Gastroesophageal sphincter (tissue), 3 donors: ENCODE data around the gene BMPR1A.

Experiments
- POLR2A ChIP-seq, 2 donors: fragments of 450-650 bp; IDR thresholded peaks; one replicate each; pipeline ENCODE4 v1.6.1; 2017; ENCODE audit warnings: antibody characterized with exemption in 2 of 2, mild to moderate bottlenecking in 2 of 2, moderate library complexity in 1 of 2
- TF ChIP-seq, protein P1 (sequence below), 4 experiments: fragments of 200-600 bp in 2 of 4; fragments of 450-650 bp in 2 of 4; sonication (generic) in 1 of 4; IDR thresholded peaks; one replicate each; pipeline ENCODE4 v1.5.1; 2017 to 2019; ENCODE audit warnings: antibody characterized with exemption in 4 of 4, mild to moderate bottlenecking in 2 of 4, moderate library complexity in 2 of 4

DNA sequence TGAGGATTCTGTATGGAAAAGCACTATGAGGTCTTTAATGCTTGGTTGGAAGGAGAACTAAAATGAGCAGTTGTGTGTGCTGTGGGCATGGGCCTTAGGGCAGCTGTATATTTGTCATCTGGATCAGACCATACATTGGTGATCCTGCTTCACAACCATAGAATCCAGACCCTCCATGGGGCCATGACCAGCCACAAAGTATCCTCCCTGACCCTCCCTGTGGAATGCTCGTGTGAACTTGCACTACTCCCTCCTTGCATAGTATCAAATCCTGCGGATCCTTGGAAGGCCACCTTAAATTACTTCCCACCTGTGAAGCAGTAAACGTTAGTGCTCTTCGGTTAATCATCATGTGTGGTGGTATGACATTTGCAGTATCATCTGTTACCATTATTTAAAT lies 67.1 kb downstream of the BMPR1A start:
- TF ChIP-seq, protein P1, sequence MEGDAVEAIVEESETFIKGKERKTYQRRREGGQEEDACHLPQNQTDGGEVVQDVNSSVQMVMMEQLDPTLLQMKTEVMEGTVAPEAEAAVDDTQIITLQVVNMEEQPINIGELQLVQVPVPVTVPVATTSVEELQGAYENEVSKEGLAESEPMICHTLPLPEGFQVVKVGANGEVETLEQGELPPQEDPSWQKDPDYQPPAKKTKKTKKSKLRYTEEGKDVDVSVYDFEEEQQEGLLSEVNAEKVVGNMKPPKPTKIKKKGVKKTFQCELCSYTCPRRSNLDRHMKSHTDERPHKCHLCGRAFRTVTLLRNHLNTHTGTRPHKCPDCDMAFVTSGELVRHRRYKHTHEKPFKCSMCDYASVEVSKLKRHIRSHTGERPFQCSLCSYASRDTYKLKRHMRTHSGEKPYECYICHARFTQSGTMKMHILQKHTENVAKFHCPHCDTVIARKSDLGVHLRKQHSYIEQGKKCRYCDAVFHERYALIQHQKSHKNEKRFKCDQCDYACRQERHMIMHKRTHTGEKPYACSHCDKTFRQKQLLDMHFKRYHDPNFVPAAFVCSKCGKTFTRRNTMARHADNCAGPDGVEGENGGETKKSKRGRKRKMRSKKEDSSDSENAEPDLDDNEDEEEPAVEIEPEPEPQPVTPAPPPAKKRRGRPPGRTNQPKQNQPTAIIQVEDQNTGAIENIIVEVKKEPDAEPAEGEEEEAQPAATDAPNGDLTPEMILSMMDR (IDR thresholded peaks at IDR 0.05) = no peak
- TF ChIP-seq POLR2A (IDR thresholded peaks at IDR 0.05) = no peak
